Esophagus muscularis mucosa (tissue), 3 donors: ENCODE data around the gene SIK2.

ENCODE experiments used
- POLR2AphosphoS5 ChIP-seq, 2 donors: sonication (generic); formaldehyde crosslinking; IDR thresholded peaks; one replicate each; pipeline ENCODE4 v1.6.1; 2017; ENCODE audit warnings: antibody characterized with exemption in 2 of 2
- TF ChIP-seq, protein P1 (sequence below), 3 experiments: fragments of 200-600 bp in 2 of 3; fragments of 450-650 bp in 1 of 3; sonication (generic) in 2 of 3; IDR thresholded peaks; one replicate each; pipeline ENCODE4 v1.5.1; 2017 to 2019; ENCODE audit warnings: antibody characterized with exemption in 3 of 3, mild to moderate bottlenecking in 2 of 3, moderate library complexity in 1 of 3

GRCh38 chr11:111562692-111563389, 39.4 kb upstream of the SIK2 start:
- TF ChIP-seq POLR2AphosphoS5 (IDR thresholded peaks at IDR 0.05), result no peak
- TF ChIP-seq, protein P1, sequence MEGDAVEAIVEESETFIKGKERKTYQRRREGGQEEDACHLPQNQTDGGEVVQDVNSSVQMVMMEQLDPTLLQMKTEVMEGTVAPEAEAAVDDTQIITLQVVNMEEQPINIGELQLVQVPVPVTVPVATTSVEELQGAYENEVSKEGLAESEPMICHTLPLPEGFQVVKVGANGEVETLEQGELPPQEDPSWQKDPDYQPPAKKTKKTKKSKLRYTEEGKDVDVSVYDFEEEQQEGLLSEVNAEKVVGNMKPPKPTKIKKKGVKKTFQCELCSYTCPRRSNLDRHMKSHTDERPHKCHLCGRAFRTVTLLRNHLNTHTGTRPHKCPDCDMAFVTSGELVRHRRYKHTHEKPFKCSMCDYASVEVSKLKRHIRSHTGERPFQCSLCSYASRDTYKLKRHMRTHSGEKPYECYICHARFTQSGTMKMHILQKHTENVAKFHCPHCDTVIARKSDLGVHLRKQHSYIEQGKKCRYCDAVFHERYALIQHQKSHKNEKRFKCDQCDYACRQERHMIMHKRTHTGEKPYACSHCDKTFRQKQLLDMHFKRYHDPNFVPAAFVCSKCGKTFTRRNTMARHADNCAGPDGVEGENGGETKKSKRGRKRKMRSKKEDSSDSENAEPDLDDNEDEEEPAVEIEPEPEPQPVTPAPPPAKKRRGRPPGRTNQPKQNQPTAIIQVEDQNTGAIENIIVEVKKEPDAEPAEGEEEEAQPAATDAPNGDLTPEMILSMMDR (IDR thresholded peaks at IDR 0.05), result no peak
